Neuronal stem cell (in vitro differentiated cells): ENCODE data around the gene MYOF.

Experiments
- DNase-seq: peaks from one replicate; pipeline ENCODE4 v3.0.0-alpha.2; 2013; ENCODE audit warnings: low spot score
- H2AFZ ChIP-seq: one replicate; pipeline ENCODE4 v1.6.1; 2013; ENCODE audit warnings: mild to moderate bottlenecking, low read length, inconsistent platforms
- H2AK5ac ChIP-seq: 2 replicates; pipeline ENCODE4 v1.6.1; 2013; ENCODE audit warnings: low read depth, mild to moderate bottlenecking, inconsistent platforms, low read length, moderate library complexity, mixed read lengths
- H2BK120ac ChIP-seq: 2 replicates; pipeline ENCODE4 v1.6.1; 2013; ENCODE audit warnings: low read depth, mild to moderate bottlenecking, inconsistent platforms, low read length, moderate library complexity, mixed read lengths
- H2BK12ac ChIP-seq: one replicate; pipeline ENCODE4 v1.6.1; 2013; ENCODE audit warnings: low read length, inconsistent platforms
- H2BK15ac ChIP-seq: 2 replicates; pipeline ENCODE4 v1.6.1; 2013; ENCODE audit warnings: mild to moderate bottlenecking, low read length, inconsistent platforms, mixed read lengths
- H2BK5ac ChIP-seq: one replicate; pipeline ENCODE4 v1.6.1; 2013; ENCODE audit warnings: inconsistent platforms, mild to moderate bottlenecking, low read length, moderate library complexity
- H3K14ac ChIP-seq: one replicate; pipeline ENCODE4 v1.6.1; 2013; ENCODE audit warnings: low read length, inconsistent platforms
- H3K18ac ChIP-seq: 2 replicates; pipeline ENCODE4 v1.6.1; 2013; ENCODE audit warnings: low read length, inconsistent platforms
- H3K23ac ChIP-seq: 2 replicates; pipeline ENCODE4 v1.6.1; 2013; ENCODE audit warnings: low read depth, mild to moderate bottlenecking, mixed read lengths, low read length, inconsistent platforms; ENCODE audit not compliant: poor library complexity
- H3K27ac ChIP-seq: replicated peaks from 3 replicates; pipeline ENCODE4 v1.5.1; 2013; ENCODE audit warnings: low read length, inconsistent platforms
- H3K27me3 ChIP-seq, 3 experiments: 2 replicates each; pipeline ENCODE4 v1.6.1; 2013; ENCODE audit warnings: low read length in 3 of 3, mild to moderate bottlenecking in 2 of 3, inconsistent platforms in 1 of 3, low read depth in 1 of 3, mixed read lengths in 1 of 3, moderate library complexity in 1 of 3; ENCODE audit not compliant: control insufficient read depth in 3 of 3, insufficient read depth in 3 of 3
- H3K36me3 ChIP-seq, 2 donors: replicated peaks in 1 of 2; 2 replicates each; pipeline ENCODE4 v1.6.1; 2013; ENCODE audit warnings: low read length in 2 of 2; ENCODE audit not compliant: control insufficient read depth in 2 of 2, insufficient read depth in 2 of 2
- H3K4ac ChIP-seq: 2 replicates; pipeline ENCODE4 v1.6.1; 2013; ENCODE audit warnings: inconsistent platforms, mild to moderate bottlenecking, low read length, moderate library complexity
- H3K4me1 ChIP-seq, 2 donors: 1 replicate in 1 of 2; 2 replicates in 1 of 2; pipeline ENCODE4 v1.6.1; 2013; ENCODE audit warnings: low read length in 2 of 2, low read depth in 1 of 2; ENCODE audit not compliant: control insufficient read depth in 2 of 2, insufficient read depth in 1 of 2
- H3K4me2 ChIP-seq: one replicate; pipeline ENCODE4 v1.6.1; 2013; ENCODE audit warnings: mild to moderate bottlenecking, low read length, inconsistent platforms; ENCODE audit not compliant: insufficient read depth, poor library complexity, severe bottlenecking
- H3K4me3 ChIP-seq, 2 donors: 2 replicates each; pipeline ENCODE4 v1.5.1; 2013; ENCODE audit warnings: low read length in 2 of 2, mild to moderate bottlenecking in 2 of 2, inconsistent platforms in 1 of 2, moderate library complexity in 1 of 2
- H3K79me1 ChIP-seq: one replicate; pipeline ENCODE4 v1.6.1; 2013; ENCODE audit warnings: low read depth, mild to moderate bottlenecking, inconsistent platforms, low read length, moderate library complexity
- H3K9ac ChIP-seq: one replicate; pipeline ENCODE4 v1.6.1; 2013; ENCODE audit warnings: mild to moderate bottlenecking, low read depth, low read length, inconsistent platforms; ENCODE audit not compliant: poor library complexity
- H3K9me3 ChIP-seq, 2 donors: replicated peaks in 1 of 2; 2 replicates each; pipeline versions ENCODE3 to v1.6.1; 2013; ENCODE audit warnings: low read length in 2 of 2, mild to moderate bottlenecking in 2 of 2, inconsistent platforms in 1 of 2, low read depth in 1 of 2, mixed read lengths in 1 of 2, moderate library complexity in 1 of 2; ENCODE audit not compliant: control insufficient read depth in 2 of 2, insufficient read depth in 1 of 2
- H4K8ac ChIP-seq: one replicate; pipeline ENCODE4 v1.6.1; 2013; ENCODE audit warnings: low read depth, mild to moderate bottlenecking, inconsistent platforms, low read length, moderate library complexity
- H4K91ac ChIP-seq: one replicate; pipeline ENCODE4 v1.6.1; 2013; ENCODE audit warnings: low read length, low read depth, mild to moderate bottlenecking, inconsistent platforms; ENCODE audit not compliant: poor library complexity
- WGBS, 2 donors: extraction: QIAGEN DNeasy Blood & Tissue Kit; methylation state at CpG; one replicate each; pipeline ENCODE4 v1.1.7; 2013; ENCODE audit warnings: missing lambda C conversion rate in 2 of 2, mixed read lengths in 1 of 2; ENCODE audit not compliant: insufficient read length in 2 of 2, insufficient replicate concordance in 1 of 2; ENCODE audit errors: extremely low coverage in 2 of 2; 5-methylcytosine and 5-hydroxymethylcytosine counted together

Gene MYOF

GRCh38 chr10:93300981-93301380, 181.2 kb downstream of the MYOF start:
- Histone ChIP-seq H4K91ac (no peak overlapping the region), H2AFZ (no peak overlapping the region), H3K18ac (no peak overlapping the region)

GRCh38 chr10:93300288-93300917, 181.7 kb downstream of the MYOF start:
- no peak overlapping the region for H2BK120ac ChIP-seq
- no peak overlapping the region for H3K9ac ChIP-seq
- no peak for DNase-seq
- H3K27me3 ChIP-seq: no peaks in the 10 kb centered on the region
- WGBS, 2 donors: no CpG with 5 or more reads among the region's 7 CpGs
- no peak overlapping the region for H3K18ac ChIP-seq
- no peak overlapping the region for H3K27ac ChIP-seq
- H4K91ac ChIP-seq: no peak overlapping the region
- no peak overlapping the region for H2BK5ac ChIP-seq
- no peaks in the 10 kb centered on the region for H3K9me3 ChIP-seq
- no peak overlapping the region for H4K8ac ChIP-seq
- H3K4me2 ChIP-seq: no peak overlapping the region
- no peaks in the 10 kb centered on the region for H3K36me3 ChIP-seq
- no peak overlapping the region for H2AK5ac ChIP-seq
- no peaks in the 10 kb centered on the region for H3K79me1 ChIP-seq
- H3K4me3 ChIP-seq: no peak overlapping the region
- H3K4ac ChIP-seq: no peak overlapping the region
- H3K23ac ChIP-seq: no peak overlapping the region
- H3K4me1 ChIP-seq: peaks cover 0 to 3% of the 10 kb centered on the region in 2 donors
- H2AFZ ChIP-seq: peak overlapping the region; percentile 56
- no peak overlapping the region for H2BK15ac ChIP-seq
- no peak overlapping the region for H3K14ac ChIP-seq
- no peak overlapping the region for H2BK12ac ChIP-seq

More at GRCh38 chr10:93300981-93301380, 181.2 kb downstream of the MYOF start:
- WGBS, 2 donors: no CpG with 5 or more reads among the region's 5 CpGs
- Histone ChIP-seq H3K27me3 (no peaks in the 10 kb centered on the region), H3K14ac (no peak overlapping the region), H2AK5ac (no peak overlapping the region), H2BK12ac (no peak overlapping the region), H3K36me3 (no peaks in the 10 kb centered on the region), H3K9ac (no peak overlapping the region), H3K4me1 (peaks cover 0 to 3% of the 10 kb centered on the region in 2 donors), H2BK5ac (no peak overlapping the region), H4K8ac (no peak overlapping the region), H3K4me2 (no peak overlapping the region), H3K23ac (no peak overlapping the region), H3K9me3 (no peaks in the 10 kb centered on the region), H2BK120ac (no peak overlapping the region), H3K79me1 (no peaks in the 10 kb centered on the region), H2BK15ac (no peak overlapping the region), H3K4me3 (no peak overlapping the region), H3K4ac (no peak overlapping the region), H3K27ac (no peak overlapping the region)
- no peak for DNase-seq

- no peak for DNase-seq
- H3K14ac ChIP-seq: no peak overlapping the region
- H3K36me3 ChIP-seq: no peaks in the 10 kb centered on the region
- H3K9ac ChIP-seq: no peak overlapping the region
- H3K27me3 ChIP-seq: no peaks in the 10 kb centered on the region
- no peak overlapping the region for H2BK12ac ChIP-seq
- no peak overlapping the region for H2BK120ac ChIP-seq
- peak overlapping the region; percentile 56 for H2AFZ ChIP-seq
- H3K79me1 ChIP-seq: no peaks in the 10 kb centered on the region
- H3K9me3 ChIP-seq: no peaks in the 10 kb centered on the region
- WGBS, 2 donors: no CpG with 5 or more reads among the region's 18 CpGs
- H2BK15ac ChIP-seq: no peak overlapping the region
- H3K4me1 ChIP-seq: peaks cover 0 to 3% of the 10 kb centered on the region in 2 donors
- H3K4me3 ChIP-seq: no peak overlapping the region
- no peak overlapping the region for H3K27ac ChIP-seq
- no peak overlapping the region for H4K91ac ChIP-seq
- H4K8ac ChIP-seq: no peak overlapping the region
- H3K18ac ChIP-seq: no peak overlapping the region
- H3K23ac ChIP-seq: no peak overlapping the region
- H2AK5ac ChIP-seq: no peak overlapping the region
- no peak overlapping the region for H3K4me2 ChIP-seq
- no peak overlapping the region for H3K4ac ChIP-seq
- H2BK5ac ChIP-seq: no peak overlapping the region
Measured at GRCh38 chr10:93299606-93300287, 182.4 kb downstream of the MYOF start.

GRCh38 chr10:93299195-93299594, 182.9 kb downstream of the MYOF start:
- no peak overlapping the region for H2BK5ac ChIP-seq
- H3K4me1 ChIP-seq: peaks cover 0 to 3% of the 10 kb centered on the region in 2 donors
- no peak overlapping the region for H3K23ac ChIP-seq
- no peak overlapping the region for H3K9ac ChIP-seq
- no peak overlapping the region for H4K91ac ChIP-seq
- H3K18ac ChIP-seq: no peak overlapping the region
- no peak overlapping the region for H3K4ac ChIP-seq
- no peak overlapping the region for H2BK15ac ChIP-seq
- no peak overlapping the region for H3K14ac ChIP-seq
- H3K9me3 ChIP-seq: no peaks in the 10 kb centered on the region
- H4K8ac ChIP-seq: no peak overlapping the region
- no peak overlapping the region for H2AK5ac ChIP-seq
- H3K27ac ChIP-seq: no peak overlapping the region
- no peak for DNase-seq
- no peaks in the 10 kb centered on the region for H3K36me3 ChIP-seq
- no peak overlapping the region for H2BK120ac ChIP-seq
- no peak overlapping the region for H3K4me3 ChIP-seq
- H2AFZ ChIP-seq: no peak overlapping the region
- H3K4me2 ChIP-seq: no peak overlapping the region
- no peak overlapping the region for H2BK12ac ChIP-seq
- H3K27me3 ChIP-seq: no peaks in the 10 kb centered on the region
- WGBS, 2 donors: no CpG with 5 or more reads among the region's 6 CpGs
- no peaks in the 10 kb centered on the region for H3K79me1 ChIP-seq
